Fibroblast of lung (primary cell): ENCODE measurements around the gene TM4SF18. TPM values are rescaled to one million over a fixed set of nuclear protein-coding genes. Genes with fewer than 3 reads are reported as not detected.
A peak's percentile ranks its signal among the peaks of the same experiment; 100 is the strongest.

Experiments used
- DNase-seq, 2 donors: peaks; one replicate each; pipeline versions ENCODE4 v3.0.0 to v3.0.0-alpha.2; 2010; ENCODE audit warnings: low read depth in 2 of 2
- H2AFZ ChIP-seq: 2 replicates; pipeline ENCODE4 v1.5.1; 2012; ENCODE audit warnings: low read length, control low read depth, inconsistent platforms
- H3K27ac ChIP-seq: 2 replicates; pipeline ENCODE4 v1.5.1; 2011; ENCODE audit warnings: low read length, control low read depth; ENCODE audit not compliant: insufficient read depth
- H3K27me3 ChIP-seq: 2 replicates; pipeline ENCODE4 v1.5.1; 2011; ENCODE audit warnings: mild to moderate bottlenecking, low read length; ENCODE audit not compliant: control insufficient read depth, insufficient read depth
- H3K36me3 ChIP-seq: 2 replicates; pipeline ENCODE4 v1.5.1; 2011; ENCODE audit warnings: low read length; ENCODE audit not compliant: control insufficient read depth, insufficient read depth
- H3K4me1 ChIP-seq: 2 replicates; pipeline ENCODE4 v1.5.1; 2011; ENCODE audit warnings: low read length; ENCODE audit not compliant: control insufficient read depth, insufficient read depth; ENCODE audit errors: extremely low read depth
- H3K4me2 ChIP-seq: 2 replicates; pipeline ENCODE4 v1.5.1; 2011; ENCODE audit warnings: low read length, control low read depth; ENCODE audit not compliant: insufficient read depth; ENCODE audit errors: extremely low read depth
- H3K4me3 ChIP-seq, 4 experiments: fragments of 200-600 bp in 1 of 4; sonication (generic) in 1 of 4; replicated peaks in 1 of 4; 2 replicates each; pipeline ENCODE4 v1.5.1; 2011 to 2016; ENCODE audit warnings: low read length in 4 of 4, low read depth in 3 of 4, mild to moderate bottlenecking in 3 of 4, control low read depth in 2 of 4, inconsistent platforms in 1 of 4, mixed read lengths in 1 of 4; ENCODE audit not compliant: insufficient read depth in 1 of 4; ENCODE audit errors: control extremely low read depth in 1 of 4
- H3K79me2 ChIP-seq: 2 replicates; pipeline ENCODE4 v1.5.1; 2012; ENCODE audit warnings: mild to moderate bottlenecking, low read length, inconsistent platforms; ENCODE audit not compliant: control insufficient read depth, insufficient read depth
- H3K9ac ChIP-seq: 2 replicates; pipeline ENCODE4 v1.5.1; 2011; ENCODE audit warnings: mild to moderate bottlenecking, low read length, control low read depth; ENCODE audit not compliant: insufficient read depth
- H3K9me3 ChIP-seq: 2 replicates; pipeline ENCODE4 v1.5.1; 2012; ENCODE audit warnings: low read depth, low read length; ENCODE audit not compliant: control insufficient read depth, insufficient read depth
- H4K20me1 ChIP-seq: 2 replicates; pipeline ENCODE4 v1.5.1; 2011; ENCODE audit warnings: low read length; ENCODE audit not compliant: control insufficient read depth, insufficient read depth; ENCODE audit errors: extremely low read depth
- CTCF ChIP-seq, 2 donors: IDR thresholded peaks in 1 of 2; conservative IDR thresholded peaks in 1 of 2; 1 replicate in 1 of 2; 2 replicates in 1 of 2; pipeline ENCODE4 v1.5.1; 2011 to 2012; ENCODE audit warnings: low read length in 2 of 2, control low read depth in 1 of 2, inconsistent platforms in 1 of 2, low read depth in 1 of 2, mild to moderate bottlenecking in 1 of 2
- EZH2 ChIP-seq: IDR thresholded peaks from 2 replicates; pipeline ENCODE4 v1.5.1; 2012; ENCODE audit warnings: low read length, control low read depth, mild to moderate bottlenecking; ENCODE audit errors: missing control alignments
- polyA plus RNA-seq, 2 donors: library from polyadenylated mRNA; depleted of rRNA in 1 of 2; stranded (reverse) in 1 of 2; unstranded in 1 of 2; fragments of >200 nt; gene quantifications; 2 replicates each; pipeline ENCODE4 v1.2.1, GENCODE V29; 2011 to 2012; ENCODE audit warnings: missing spikeins in 1 of 2
- total RNA-seq: library from RNA; depleted of rRNA; stranded (reverse); fragments of >200 nt; gene quantifications from 2 replicates; pipeline ENCODE4 v1.2.1, GENCODE V29; 2014

Gene TM4SF18
- total and polyA plus RNA-seq, 2 donors (not counting 1 experiment from before 2014, with no cell fraction given) = not detected

- no peak for TF ChIP-seq CTCF (conservative IDR thresholded peaks at IDR 0.05 in 1 of 2, IDR thresholded peaks at IDR 0.05 in 1 of 2; ENCODE audit: low read depth in 1 of 2, low read length in 2 of 2)
- no peak for TF ChIP-seq EZH2
- H3K79me2 ChIP-seq = peaks cover 21% of the 10 kb centered on the region
- DNase-seq = no peak
- no peak overlapping the region for H3K4me3 ChIP-seq
- peak overlapping the region; percentile 6 for H3K4me2 ChIP-seq
- peaks cover 13% of the 10 kb centered on the region for H3K36me3 ChIP-seq
- H3K27ac ChIP-seq = peak overlapping the region; percentile 46
- H3K27me3 ChIP-seq = no peaks in the 10 kb centered on the region
- H3K4me1 ChIP-seq = peaks cover 22% of the 10 kb centered on the region
- no peak overlapping the region for H3K9ac ChIP-seq
- no peaks in the 10 kb centered on the region for H3K9me3 ChIP-seq
- H2AFZ ChIP-seq = no peak overlapping the region
- no peaks in the 10 kb centered on the region for H4K20me1 ChIP-seq
Measured at GRCh38 chr3:149369991-149370866, 36.8 kb upstream of the TM4SF18 start.

GRCh38 chr3:149368674-149369497 lies 35.5 kb upstream of the TM4SF18 start:
- Histone ChIP-seq H3K4me1 (peaks cover 18% of the 10 kb centered on the region), H2AFZ (no peak overlapping the region), H3K27me3 (no peaks in the 10 kb centered on the region), H3K4me3 (no peak overlapping the region), H3K9me3 (no peaks in the 10 kb centered on the region), H4K20me1 (no peaks in the 10 kb centered on the region), H3K27ac (no peak overlapping the region), H3K79me2 (peaks cover 12% of the 10 kb centered on the region), H3K36me3 (peaks cover 12% of the 10 kb centered on the region), H3K4me2 (no peak overlapping the region), H3K9ac (no peak overlapping the region)
- no peak for DNase-seq
- no peak for TF ChIP-seq EZH2
- TF ChIP-seq CTCF (conservative IDR thresholded peaks at IDR 0.05 in 1 of 2, IDR thresholded peaks at IDR 0.05 in 1 of 2; ENCODE audit: low read depth in 1 of 2, low read length in 2 of 2) = no peak

GRCh38 chr3:149368201-149368673 lies 34.8 kb upstream of the TM4SF18 start:
- H4K20me1 ChIP-seq = no peaks in the 10 kb centered on the region
- peaks cover 18% of the 10 kb centered on the region for H3K4me1 ChIP-seq
- H3K27me3 ChIP-seq = no peaks in the 10 kb centered on the region
- no peaks in the 10 kb centered on the region for H3K9me3 ChIP-seq
- no peak overlapping the region for H3K4me3 ChIP-seq
- no peak overlapping the region for H3K9ac ChIP-seq
- TF ChIP-seq EZH2 (no peak), CTCF (conservative IDR thresholded peaks at IDR 0.05 in 1 of 2, IDR thresholded peaks at IDR 0.05 in 1 of 2; ENCODE audit: low read depth in 1 of 2, low read length in 2 of 2) (peak in 1 of 2 donors; percentile 5)
- no peak overlapping the region for H3K4me2 ChIP-seq
- H3K36me3 ChIP-seq = peaks cover 12% of the 10 kb centered on the region
- DNase-seq = peak in 1 of 2 donors; percentile 17
- H3K79me2 ChIP-seq = peaks cover 8% of the 10 kb centered on the region
- no peak overlapping the region for H2AFZ ChIP-seq
- H3K27ac ChIP-seq = no peak overlapping the region
